Fibroblast of mammary gland (primary cell): ENCODE data around the gene SLC17A1.

Source experiments
- DNase-seq: peaks from one replicate; pipeline ENCODE4 v3.0.0-alpha.2; 2010; ENCODE audit warnings: low read depth
- H3K4me3 ChIP-seq: 2 replicates; pipeline ENCODE4 v1.5.1; 2011; ENCODE audit warnings: low read depth, mild to moderate bottlenecking, low read length, moderate library complexity; ENCODE audit not compliant: control insufficient read depth
- CTCF ChIP-seq: conservative IDR thresholded peaks from 2 replicates; pipeline ENCODE4 v1.5.1; 2011; ENCODE audit warnings: low read depth, low read length, inconsistent platforms; ENCODE audit not compliant: control insufficient read depth, insufficient read depth

SLC17A1 gene

GRCh38 chr6:25789475-25789874 lies 42.4 kb downstream of the SLC17A1 start:
- TF ChIP-seq CTCF = no peak
- no peak for DNase-seq
- H3K4me3 ChIP-seq = no peak overlapping the region

DNA sequence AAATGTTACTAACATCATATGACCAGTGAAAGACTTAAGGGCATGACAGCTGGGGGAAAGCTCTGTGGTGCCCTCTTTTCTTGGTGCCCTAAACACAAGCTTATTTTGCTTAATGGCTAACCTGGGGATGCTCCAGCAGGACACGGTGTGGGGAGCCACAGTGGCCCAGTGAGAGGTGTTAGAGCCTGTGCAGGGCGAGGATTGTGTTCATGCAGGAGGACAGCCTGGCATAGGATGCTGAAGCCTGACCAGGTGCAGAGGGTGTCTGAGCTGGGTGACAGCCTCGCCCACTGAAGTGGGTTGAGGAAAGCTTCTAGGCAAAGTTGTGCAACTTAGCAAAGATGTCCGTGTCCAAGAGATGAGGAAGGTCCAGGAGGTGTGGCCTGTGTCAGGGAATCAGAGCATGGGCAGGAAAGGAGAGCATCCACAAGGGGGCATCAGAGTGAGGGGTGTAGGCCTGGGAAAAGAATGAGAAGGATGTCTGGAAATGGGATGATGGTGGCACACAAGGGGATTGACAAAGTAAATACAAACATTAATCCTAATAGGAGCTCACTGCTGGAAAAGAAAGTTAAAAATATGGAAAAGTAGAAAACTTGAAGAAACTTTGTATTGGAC lies 43.4 kb downstream of the SLC17A1 start:
- DNase-seq = peak; percentile 76
- TF ChIP-seq CTCF = peak; percentile 88
- no peak overlapping the region for H3K4me3 ChIP-seq

DNA sequence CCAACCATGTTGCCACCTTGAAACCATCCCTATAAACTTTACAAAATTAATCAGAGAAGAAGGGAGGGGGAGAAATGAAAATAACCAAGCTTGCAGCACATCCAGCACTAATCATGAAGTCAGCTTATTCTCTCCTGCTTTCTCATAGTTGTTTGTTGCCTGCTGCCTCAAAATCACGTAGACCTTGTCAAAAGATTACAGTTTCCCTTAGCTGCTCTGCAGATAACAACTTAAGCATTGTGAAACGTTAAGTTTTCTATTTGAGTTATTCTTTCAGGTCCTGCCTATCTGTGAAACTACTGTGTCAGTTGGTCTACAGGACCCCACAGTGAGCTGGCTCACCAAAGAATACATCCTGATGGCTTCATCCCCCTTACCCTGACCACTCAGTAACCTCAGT lies 44.4 kb downstream of the SLC17A1 start:
- no peak for DNase-seq
- TF ChIP-seq CTCF = no peak
- H3K4me3 ChIP-seq = no peak overlapping the region

DNA sequence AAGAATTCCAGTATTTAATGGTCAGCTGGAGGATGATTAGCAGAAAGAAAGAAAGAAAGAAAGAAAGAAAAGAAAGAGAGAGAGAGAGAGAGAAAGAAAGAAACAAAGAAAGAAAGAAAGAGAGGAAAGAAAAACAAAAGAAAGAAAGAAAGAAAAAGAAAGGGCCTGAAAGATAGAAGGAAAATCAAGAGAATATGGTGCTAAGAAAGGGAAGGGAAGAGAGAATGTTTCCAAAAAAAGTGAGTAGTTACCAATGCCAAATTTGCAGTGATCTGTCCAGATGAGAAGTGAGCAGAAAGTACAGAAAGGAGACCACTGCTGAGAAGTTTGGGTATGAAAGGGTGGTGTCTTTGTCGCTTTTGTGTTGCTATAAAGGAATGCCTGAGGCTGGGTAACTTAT lies 50.7 kb downstream of the SLC17A1 start:
- H3K4me3 ChIP-seq = no peak overlapping the region
- no peak for TF ChIP-seq CTCF
- no peak for DNase-seq

DNA sequence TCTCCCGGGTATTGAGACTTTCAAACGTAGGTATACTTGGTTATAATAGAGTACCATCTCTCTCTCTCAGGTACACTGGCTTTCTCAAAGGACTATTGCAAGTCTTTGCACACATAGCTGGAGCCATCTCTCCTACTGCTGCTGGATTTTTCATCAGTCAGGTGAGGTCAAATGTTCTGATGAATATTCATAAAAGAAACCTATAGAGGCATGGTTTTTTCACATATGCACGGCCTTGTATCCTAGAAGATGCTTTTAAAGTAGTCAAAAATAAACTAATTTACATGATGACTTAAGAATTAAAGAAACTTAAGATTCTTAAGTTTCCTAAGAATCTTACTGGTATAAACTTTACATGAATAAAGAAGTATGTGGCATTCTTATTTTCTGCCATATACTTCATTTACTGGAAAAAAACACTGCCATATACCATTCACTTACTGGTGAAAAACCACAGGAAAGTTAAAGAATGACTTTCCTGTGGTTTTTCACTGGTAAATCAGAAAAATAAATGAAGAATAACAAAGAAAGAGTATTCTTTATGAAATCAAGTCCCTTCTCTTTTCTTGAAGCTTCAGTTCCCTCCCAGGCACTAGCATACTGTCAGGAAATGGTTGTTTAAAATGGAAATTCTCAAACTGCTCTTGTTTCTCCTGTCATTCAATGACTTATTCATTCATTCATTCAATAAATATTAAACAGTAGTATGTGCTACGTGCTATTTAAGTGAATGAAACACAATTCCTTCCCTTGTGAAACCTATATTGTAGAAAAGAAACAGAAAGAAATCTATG lies 53.8 kb downstream of the SLC17A1 start:
- no peak for TF ChIP-seq CTCF
- no peak for DNase-seq
- H3K4me3 ChIP-seq = no peak overlapping the region

DNA sequence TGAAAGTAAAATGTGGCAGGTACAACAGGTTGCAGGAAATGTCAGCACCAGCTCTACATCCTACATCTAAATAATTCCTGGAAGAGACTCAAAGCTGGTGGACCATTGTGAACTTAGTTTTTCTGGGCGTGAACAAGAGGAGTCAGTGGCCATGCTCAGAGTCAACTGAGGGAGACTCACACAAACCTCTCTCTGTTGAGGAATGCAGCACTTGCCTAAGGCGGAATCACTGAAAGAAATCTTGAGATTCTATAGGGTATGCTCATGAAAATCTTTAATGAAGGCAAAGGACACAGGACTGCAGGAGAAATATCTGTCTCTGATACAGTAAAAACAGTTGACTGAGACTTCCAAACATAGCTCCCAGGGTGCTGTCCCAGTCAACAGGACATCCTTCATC lies 54.8 kb downstream of the SLC17A1 start:
- no peak for TF ChIP-seq CTCF
- no peak for DNase-seq

GRCh38 chr6:25774120-25774715 lies 57.6 kb downstream of the SLC17A1 start:
- TF ChIP-seq CTCF = no peak
- H3K4me3 ChIP-seq = no peak overlapping the region
- no peak for DNase-seq

More for the DNA sequence above, 54.8 kb downstream of the SLC17A1 start:
- H3K4me3 ChIP-seq = no peak overlapping the region
